Fibroblast of lung (primary cell): ENCODE data around the gene ENOX1.

ENCODE experiments used
- EZH2 ChIP-seq: IDR thresholded peaks from 2 replicates; pipeline ENCODE4 v1.5.1; 2012; ENCODE audit warnings: low read length, control low read depth, mild to moderate bottlenecking; ENCODE audit errors: missing control alignments
- TF ChIP-seq, protein P1 (sequence below), 2 donors: IDR thresholded peaks in 1 of 2; conservative IDR thresholded peaks in 1 of 2; 1 replicate in 1 of 2; 2 replicates in 1 of 2; pipeline ENCODE4 v1.5.1; 2011 to 2012; ENCODE audit warnings: low read length in 2 of 2, control low read depth in 1 of 2, inconsistent platforms in 1 of 2, low read depth in 1 of 2, mild to moderate bottlenecking in 1 of 2

- TF ChIP-seq, protein P1, sequence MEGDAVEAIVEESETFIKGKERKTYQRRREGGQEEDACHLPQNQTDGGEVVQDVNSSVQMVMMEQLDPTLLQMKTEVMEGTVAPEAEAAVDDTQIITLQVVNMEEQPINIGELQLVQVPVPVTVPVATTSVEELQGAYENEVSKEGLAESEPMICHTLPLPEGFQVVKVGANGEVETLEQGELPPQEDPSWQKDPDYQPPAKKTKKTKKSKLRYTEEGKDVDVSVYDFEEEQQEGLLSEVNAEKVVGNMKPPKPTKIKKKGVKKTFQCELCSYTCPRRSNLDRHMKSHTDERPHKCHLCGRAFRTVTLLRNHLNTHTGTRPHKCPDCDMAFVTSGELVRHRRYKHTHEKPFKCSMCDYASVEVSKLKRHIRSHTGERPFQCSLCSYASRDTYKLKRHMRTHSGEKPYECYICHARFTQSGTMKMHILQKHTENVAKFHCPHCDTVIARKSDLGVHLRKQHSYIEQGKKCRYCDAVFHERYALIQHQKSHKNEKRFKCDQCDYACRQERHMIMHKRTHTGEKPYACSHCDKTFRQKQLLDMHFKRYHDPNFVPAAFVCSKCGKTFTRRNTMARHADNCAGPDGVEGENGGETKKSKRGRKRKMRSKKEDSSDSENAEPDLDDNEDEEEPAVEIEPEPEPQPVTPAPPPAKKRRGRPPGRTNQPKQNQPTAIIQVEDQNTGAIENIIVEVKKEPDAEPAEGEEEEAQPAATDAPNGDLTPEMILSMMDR (conservative IDR thresholded peaks at IDR 0.05 in 1 of 2, IDR thresholded peaks at IDR 0.05 in 1 of 2; ENCODE audit: low read depth in 1 of 2, low read length in 2 of 2) = no peak
- TF ChIP-seq EZH2 = no peak
Measured at GRCh38 chr13:43684963-43685725, 101.6 kb downstream of the ENOX1 start.
